Common myeloid progenitor, CD34-positive (primary cell): ENCODE measurements around the gene FAS.

Experiments used
- CTCF ChIA-PET: fragments of 350-600 bp; sonication (Branson Sonifier 250); formaldehyde crosslinking; loops from one replicate; lab custom pipeline; 2021; ENCODE audit warnings: antibody characterized with exemption; lab: Charles Lee
- POLR2A ChIA-PET: fragments of 350-600 bp; sonication (Branson Sonifier 250); formaldehyde crosslinking; loops from one replicate; lab custom pipeline; 2021; ENCODE audit warnings: antibody characterized with exemption; lab: Charles Lee
- DNase-seq, 3 donors: peaks; one replicate each; pipeline versions ENCODE4 v3.0.0 to v3.0.0-alpha.2; 2013
- H3K27ac ChIP-seq, 2 experiments: 1 replicate in 1 of 2; 2 replicates in 1 of 2; pipeline ENCODE4 v1.7.0; 2013; ENCODE audit warnings: inconsistent platforms in 2 of 2, low read length in 2 of 2, mild to moderate bottlenecking in 2 of 2, low read depth in 1 of 2, moderate library complexity in 1 of 2; ENCODE audit not compliant: severe bottlenecking in 2 of 2, insufficient read depth in 1 of 2, poor library complexity in 1 of 2
- H3K27me3 ChIP-seq, 5 experiments: replicated peaks in 2 of 5; 1 replicate in 3 of 5; 2 replicates in 2 of 5; pipeline versions ENCODE4 v1.6.1 to v1.7.0; 2013; ENCODE audit warnings: low read length in 4 of 5, mild to moderate bottlenecking in 2 of 5, moderate library complexity in 2 of 5, inconsistent platforms in 1 of 5; ENCODE audit not compliant: insufficient read depth in 5 of 5, control insufficient read depth in 4 of 5
- H3K36me3 ChIP-seq, 4 experiments: 1 replicate in 2 of 4; 2 replicates in 2 of 4; pipeline versions ENCODE4 v1.6.1 to v1.7.0; 2013; ENCODE audit warnings: low read length in 3 of 4, control low read depth in 1 of 4, mild to moderate bottlenecking in 1 of 4; ENCODE audit not compliant: control insufficient read depth in 4 of 4, insufficient read depth in 4 of 4
- H3K4me1 ChIP-seq, 4 experiments: 1 replicate in 3 of 4; 2 replicates in 1 of 4; pipeline versions ENCODE4 v1.6.1 to v1.7.1; 2013; ENCODE audit warnings: low read length in 3 of 4, mild to moderate bottlenecking in 3 of 4, control low read depth in 1 of 4, inconsistent platforms in 1 of 4, moderate library complexity in 1 of 4; ENCODE audit not compliant: control insufficient read depth in 4 of 4, insufficient read depth in 4 of 4; ENCODE audit errors: control extremely low read depth in 1 of 4
- H3K4me3 ChIP-seq, 7 experiments: 1 replicate in 4 of 7; 2 replicates in 3 of 7; pipeline versions ENCODE4 v1.5.1 to v1.7.0; 2013; ENCODE audit warnings: mild to moderate bottlenecking in 7 of 7, low read length in 6 of 7, moderate library complexity in 6 of 7, inconsistent platforms in 2 of 7, low read depth in 2 of 7, control low read depth in 1 of 7; ENCODE audit not compliant: insufficient read depth in 4 of 7, control insufficient read depth in 1 of 7; ENCODE audit errors: extremely low read depth in 1 of 7
- H3K9me3 ChIP-seq, 5 experiments: 1 replicate in 4 of 5; 2 replicates in 1 of 5; pipeline versions ENCODE4 v1.6.1 to v1.7.1; 2013; ENCODE audit warnings: low read length in 4 of 5, mild to moderate bottlenecking in 2 of 5, inconsistent platforms in 1 of 5, low read depth in 1 of 5, moderate library complexity in 1 of 5; ENCODE audit not compliant: control insufficient read depth in 4 of 5, insufficient read depth in 2 of 5; ENCODE audit errors: control extremely low read depth in 1 of 5
- WGBS: methylation state at CpG from one replicate; pipeline ENCODE4 v1.1.5; 2013; ENCODE audit not compliant: insufficient coverage; 5-methylcytosine and 5-hydroxymethylcytosine counted together

FAS gene

DNA sequence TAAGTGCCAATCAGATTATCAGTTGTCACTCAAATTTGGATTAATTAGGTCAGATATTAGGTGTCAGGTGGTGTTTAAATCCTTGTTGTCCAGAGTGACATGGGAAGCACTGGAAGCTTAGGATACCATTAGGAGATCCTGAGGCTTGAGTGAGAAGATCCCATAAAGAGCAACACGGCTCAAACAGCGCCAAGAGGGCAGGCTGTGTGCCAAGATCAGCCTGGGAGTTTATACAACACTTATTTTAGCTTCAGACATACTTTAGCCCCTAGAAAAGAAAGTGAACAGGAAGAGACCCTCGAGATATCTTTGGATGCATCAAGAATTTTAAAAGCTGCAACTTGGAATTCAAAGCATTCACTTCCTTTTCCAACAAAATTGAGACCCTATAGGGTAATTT, 23.8 kb upstream of the FAS start:
- H3K27ac ChIP-seq = no peak overlapping the region
- POLR2A ChIA-PET = no interaction called here
- WGBS = 93% methylated on average over 3 of the region's 3 CpGs

DNA sequence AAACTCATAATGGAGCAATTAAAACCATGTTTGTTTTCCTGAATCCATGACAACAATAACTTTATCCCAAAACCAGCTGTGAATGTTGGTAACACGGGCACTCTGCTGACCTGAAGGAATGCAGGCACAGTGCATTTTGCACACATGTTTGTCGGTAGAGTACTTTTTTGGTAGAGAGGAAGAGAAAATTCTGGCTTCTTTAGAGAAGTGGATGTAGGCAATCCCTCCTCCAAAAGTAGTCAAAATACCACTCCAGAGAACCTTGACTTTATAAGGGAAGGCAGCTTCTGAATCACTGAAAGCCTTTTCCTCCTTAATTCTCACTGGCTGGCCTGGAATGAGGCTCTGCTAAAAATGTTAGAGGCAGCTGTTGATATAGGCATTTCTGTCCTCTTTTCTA, 22.2 kb upstream of the FAS start:
- H3K27me3 ChIP-seq = no peaks in the 10 kb centered on the region
- no peaks in the 10 kb centered on the region for H3K9me3 ChIP-seq
- DNase-seq = no peak
- no peak overlapping the region for H3K4me3 ChIP-seq
- no peaks in the 10 kb centered on the region for H3K36me3 ChIP-seq
- CTCF ChIA-PET = interaction anchor here (0.9 to 1.0 kb wide), 2 partner anchors 24 to 34 kb away, joined by 3 read pairs; no protein-coding TSS in a partner anchor
- WGBS = 100% methylated on average over 1 of the region's 2 CpGs
- no peak overlapping the region for H3K27ac ChIP-seq
- POLR2A ChIA-PET = no interaction called here
- H3K4me1 ChIP-seq = peaks cover 0 to 9% (median 3%) of the 10 kb centered on the region in 4 experiments

More for the DNA sequence above, 23.8 kb upstream of the FAS start:
- DNase-seq = no peak
- H3K9me3 ChIP-seq = no peaks in the 10 kb centered on the region
- H3K27me3 ChIP-seq = no peaks in the 10 kb centered on the region
- H3K36me3 ChIP-seq = no peaks in the 10 kb centered on the region
- CTCF ChIA-PET = interaction anchor here (0.8 kb wide), 1 partner anchor 9 kb away, joined by 3 read pairs; no protein-coding TSS in a partner anchor
- H3K4me1 ChIP-seq = peaks cover 0 to 14% (median 8%) of the 10 kb centered on the region in 4 experiments
- H3K4me3 ChIP-seq = no peak overlapping the region

DNA sequence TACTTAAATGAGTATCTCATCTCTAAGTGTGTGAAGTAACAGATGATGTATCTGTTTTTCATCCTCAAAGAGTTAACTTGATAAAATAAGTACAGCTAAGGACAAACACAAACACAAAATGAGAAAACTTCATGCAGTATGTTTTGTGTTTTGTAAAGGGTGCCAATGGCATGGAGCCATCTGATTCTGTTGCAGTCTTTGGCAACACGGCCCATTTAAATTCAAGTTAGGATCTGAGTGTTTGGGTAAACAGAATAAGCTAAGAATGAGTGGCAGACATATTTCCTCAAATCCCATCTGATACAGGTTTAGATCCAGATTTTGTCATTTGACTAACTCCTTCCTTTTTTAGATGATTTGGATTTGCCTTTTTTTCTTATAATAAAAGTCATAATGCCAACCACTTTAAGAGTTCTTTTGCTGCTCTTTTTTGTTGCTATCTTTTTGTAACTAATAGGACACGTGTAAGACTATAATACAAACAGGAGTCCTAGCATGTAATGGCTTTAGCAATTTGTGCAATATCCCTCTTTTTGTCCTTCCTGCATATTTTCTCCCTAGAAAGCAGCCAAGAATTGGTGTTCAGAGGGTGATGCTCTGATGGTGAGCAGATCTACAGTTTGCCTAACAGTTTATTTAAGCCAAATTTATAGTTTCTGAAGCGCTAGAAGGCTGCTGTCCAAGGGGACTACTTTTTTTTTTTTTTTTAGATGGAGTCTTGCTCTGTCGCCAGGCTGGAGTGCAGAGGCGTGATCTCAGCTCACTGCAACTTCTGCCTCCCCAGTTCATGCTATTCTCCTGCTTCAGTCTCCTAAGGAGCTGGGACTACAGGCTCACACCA, 19.2 kb upstream of the FAS start:
- ChIA-PET POLR2A (interaction anchor here (0.6 to 1.2 kb wide), 2 partner anchors 16 to 492 kb away, joined by 3 to 4 read pairs; no protein-coding TSS in a partner anchor), CTCF (interaction anchor here (1.5 kb wide), 1 partner anchor 246 kb away, joined by 5 read pairs; no protein-coding TSS in a partner anchor)
- H3K4me3 ChIP-seq = no peak overlapping the region
- H3K9me3 ChIP-seq = no peaks in the 10 kb centered on the region
- no peaks in the 10 kb centered on the region for H3K27me3 ChIP-seq
- no peaks in the 10 kb centered on the region for H3K36me3 ChIP-seq
- 100% methylated on average over 2 of the region's 5 CpGs for WGBS
- DNase-seq = no peak
- no peak overlapping the region for H3K27ac ChIP-seq
- H3K4me1 ChIP-seq = peaks cover 0 to 13% (median 10%) of the 10 kb centered on the region in 4 experiments

DNA sequence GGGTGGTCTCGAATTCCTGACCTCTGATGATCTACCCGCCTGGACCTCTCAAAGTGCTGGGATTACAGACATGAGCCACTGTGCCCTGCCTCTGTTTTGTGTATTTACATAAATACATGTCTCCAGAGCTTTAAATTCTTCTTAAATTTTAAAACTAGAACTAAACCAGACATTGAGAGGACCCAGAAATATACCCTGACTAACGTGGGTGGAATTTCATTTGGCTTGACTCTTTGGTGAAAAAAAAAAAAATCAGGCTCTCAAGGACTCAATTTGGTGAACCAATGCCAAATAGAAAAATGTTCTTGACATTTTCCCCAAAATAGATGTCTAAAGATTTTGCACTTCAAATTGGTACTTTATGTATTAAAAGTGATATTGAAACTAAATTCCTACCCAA, 16.6 kb upstream of the FAS start:
- WGBS = 100% methylated on average over 3 of the region's 3 CpGs
- Histone ChIP-seq H3K27me3 (no peaks in the 10 kb centered on the region), H3K4me1 (peaks cover 2 to 19% (median 15%) of the 10 kb centered on the region in 4 experiments), H3K36me3 (no peaks in the 10 kb centered on the region), H3K9me3 (no peaks in the 10 kb centered on the region), H3K4me3 (no peak overlapping the region), H3K27ac (no peak overlapping the region)
- POLR2A ChIA-PET = no interaction called here
- DNase-seq = no peak
- CTCF ChIA-PET = interaction anchor here (1.0 kb wide), 1 partner anchor 16 kb away, joined by 3 read pairs; the partner anchor contains the start of gene FAS

DNA sequence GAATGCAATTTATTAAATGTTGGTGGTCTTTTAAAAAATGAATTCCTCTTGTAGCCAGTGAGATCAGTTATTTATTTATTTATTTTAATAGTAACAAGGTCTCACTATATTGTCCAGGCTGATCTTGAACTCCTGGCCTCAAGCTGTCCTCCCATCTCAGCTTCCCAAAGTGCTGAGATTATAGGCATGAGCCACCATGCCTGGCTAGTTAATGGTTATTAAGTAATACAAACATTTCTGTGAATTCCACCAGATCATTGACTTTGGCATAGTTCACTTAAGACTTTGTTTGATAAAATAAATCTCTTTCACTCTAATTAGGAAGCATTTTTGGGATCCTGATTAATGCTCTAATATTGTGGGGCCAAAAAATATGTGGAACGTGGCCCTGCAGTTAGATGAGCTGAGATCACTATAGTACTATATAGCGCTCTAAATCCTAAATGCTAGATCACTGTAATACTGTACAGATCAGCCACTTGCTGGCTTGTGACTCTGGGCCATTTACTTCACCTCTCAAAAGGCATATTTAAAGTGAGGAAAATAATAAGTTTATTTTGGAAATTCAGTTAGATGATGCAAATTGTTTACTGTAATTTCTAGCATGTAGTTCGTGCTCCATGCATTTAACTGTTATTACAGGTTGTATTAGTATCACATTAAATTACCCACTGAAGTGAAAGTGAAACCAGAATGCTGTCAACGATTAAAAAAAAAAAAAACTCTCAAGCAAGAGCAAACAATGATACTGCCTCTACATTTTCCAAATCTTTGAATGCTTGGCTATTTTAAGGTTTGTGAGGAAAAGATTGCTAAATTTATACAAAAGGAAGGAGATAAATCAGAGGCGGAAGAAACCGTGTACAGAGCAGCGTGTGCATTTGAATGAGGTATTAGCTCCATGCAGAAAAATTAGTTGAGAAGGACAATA, 15.9 kb upstream of the FAS start:
- peak overlapping the region in 6 of 7 experiments; percentile 61 to 84 (median 71) for H3K4me3 ChIP-seq
- peak; percentile 47 to 77 (median 71) for DNase-seq

DNA sequence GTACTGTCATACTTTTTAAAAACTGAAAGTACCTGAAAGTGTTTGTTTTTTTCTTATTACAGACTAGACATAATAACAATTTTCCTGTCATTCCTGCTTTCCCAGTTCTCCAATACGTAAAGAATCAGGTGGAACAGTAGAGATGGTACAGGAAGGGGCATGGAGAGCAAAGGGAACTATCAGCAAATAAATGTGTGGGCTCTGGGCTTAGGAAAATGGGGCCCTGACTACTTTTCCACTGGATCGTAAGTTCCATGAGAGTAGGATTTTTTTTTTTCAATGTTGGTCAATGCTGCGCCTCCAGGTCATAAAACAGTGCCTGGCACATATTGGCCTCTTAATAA, 15.2 kb upstream of the FAS start:
- POLR2A ChIA-PET = no interaction called here
- Histone ChIP-seq H3K27ac (peak overlapping the region; percentile 48 to 74), H3K4me1 (peaks cover 6 to 27% (median 19%) of the 10 kb centered on the region in 4 experiments), H3K36me3 (no peaks in the 10 kb centered on the region), H3K27me3 (no peaks in the 10 kb centered on the region), H3K4me3 (peak overlapping the region in 6 of 7 experiments; percentile 61 to 84 (median 71)), H3K9me3 (no peaks in the 10 kb centered on the region)
- DNase-seq = no peak
- CTCF ChIA-PET = interaction anchor here (0.6 to 3.1 kb wide), 3 partner anchors 12 to 585 kb away, joined by 3 to 17 read pairs (median 3); partner anchors contain the start of gene FAS
- WGBS = 50% methylated on average over 1 of the region's 3 CpGs

More for the DNA sequence above, 15.9 kb upstream of the FAS start:
- WGBS = 0% methylated on average over 1 of the region's 7 CpGs
- H3K36me3 ChIP-seq = no peaks in the 10 kb centered on the region
- H3K27ac ChIP-seq = peak overlapping the region; percentile 48 to 74
- no peaks in the 10 kb centered on the region for H3K27me3 ChIP-seq
- H3K9me3 ChIP-seq = no peaks in the 10 kb centered on the region
- POLR2A ChIA-PET = no interaction called here
- peaks cover 6 to 26% (median 19%) of the 10 kb centered on the region in 4 experiments for H3K4me1 ChIP-seq
- CTCF ChIA-PET = interaction anchor here (0.6 to 3.1 kb wide), 3 partner anchors 12 to 585 kb away, joined by 3 to 17 read pairs (median 3); partner anchors contain the start of gene FAS
